Activated T-cell treated with anti-CD3 and anti-CD28 coated beads for 48 hours (primary cell): Measurements from ENCODE around the gene LY6G5B.

Experiments used
- DNase-seq: peaks from one replicate; pipeline ENCODE4 v3.0.0-alpha.2; 2020; ENCODE audit warnings: low read depth

The LY6G5B gene

DNA sequence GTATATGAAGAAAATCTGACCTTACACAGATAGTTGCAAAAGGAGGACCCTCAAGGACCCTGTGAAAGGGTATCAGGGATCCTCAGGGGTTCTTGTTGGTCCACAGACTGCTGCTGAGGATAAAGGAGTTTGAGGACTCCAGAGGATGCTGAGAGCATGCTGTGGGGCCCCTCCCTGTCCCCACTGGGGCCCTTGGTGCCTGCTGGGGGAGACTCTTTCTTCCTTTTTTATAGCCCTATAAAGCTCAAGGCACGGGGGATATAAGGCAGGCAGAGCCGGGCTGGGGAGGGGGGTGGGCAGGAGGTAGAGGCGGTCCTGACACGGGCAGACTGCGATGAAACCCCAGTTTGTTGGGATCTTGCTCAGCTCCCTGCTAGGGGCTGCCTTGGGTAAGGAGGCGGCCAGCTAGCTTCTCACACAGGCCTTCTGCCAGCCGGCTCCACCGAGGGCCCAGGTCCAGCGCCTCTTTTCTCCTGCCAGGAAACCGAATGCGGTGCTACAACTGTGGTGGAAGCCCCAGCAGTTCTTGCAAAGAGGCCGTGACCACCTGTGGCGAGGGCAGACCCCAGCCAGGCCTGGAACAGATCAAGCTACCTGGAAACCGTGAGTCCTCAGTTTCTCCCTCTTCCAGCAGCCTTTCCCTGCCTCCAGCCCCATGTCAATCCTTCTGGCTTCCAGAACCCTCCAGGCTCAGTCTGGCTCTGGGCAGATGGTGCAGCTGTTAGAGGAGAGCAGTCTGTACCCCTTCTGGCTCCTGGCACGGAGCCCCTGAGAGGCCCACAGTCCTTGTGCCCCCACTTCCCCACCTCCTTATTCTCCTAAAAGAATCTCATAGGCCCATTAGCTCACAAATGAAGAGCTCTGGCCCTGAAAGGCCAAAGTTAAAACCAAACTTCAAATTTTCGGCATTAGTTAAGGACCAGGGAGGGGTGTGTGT lies 45.5 kb downstream of the LY6G5B start, which contains the start of gene LY6G6D:
LY6G6D (plus strand) TSS at position 327 of the 937 bp plus-strand sequence; CDS start at position 335, 8 bp downstream.
- DNase-seq = no peak

DNA sequence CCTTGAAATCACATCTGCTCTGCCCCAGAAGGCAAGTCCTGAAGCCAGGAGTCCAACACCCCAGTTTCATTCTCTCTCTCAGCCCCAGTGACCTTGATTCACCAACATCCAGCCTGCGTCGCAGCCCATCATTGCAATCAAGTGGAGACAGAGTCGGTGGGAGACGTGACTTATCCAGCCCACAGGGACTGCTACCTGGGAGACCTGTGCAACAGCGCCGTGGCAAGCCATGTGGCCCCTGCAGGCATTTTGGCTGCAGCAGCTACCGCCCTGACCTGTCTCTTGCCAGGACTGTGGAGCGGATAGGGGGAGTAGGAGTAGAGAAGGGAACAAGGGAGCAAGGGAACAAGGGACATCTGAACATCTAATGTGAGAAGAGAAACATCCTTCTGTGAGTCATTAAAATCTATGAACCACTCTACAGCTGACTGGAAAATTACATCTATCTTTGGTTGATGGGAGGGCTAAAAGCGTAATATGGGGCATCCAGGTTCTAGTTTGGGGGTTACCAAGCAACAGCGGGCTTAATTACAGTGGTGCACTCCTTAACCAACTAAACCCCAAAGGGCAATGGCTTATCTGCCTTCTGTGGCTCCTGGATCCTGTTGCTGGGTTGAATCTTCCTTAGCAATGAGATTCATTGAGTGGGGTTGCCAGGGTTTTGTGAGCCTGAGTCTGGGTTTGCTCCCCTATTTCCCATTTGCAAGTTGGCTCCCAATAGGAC lies 47.9 kb downstream of the LY6G5B start:
- no peak for DNase-seq

DNA sequence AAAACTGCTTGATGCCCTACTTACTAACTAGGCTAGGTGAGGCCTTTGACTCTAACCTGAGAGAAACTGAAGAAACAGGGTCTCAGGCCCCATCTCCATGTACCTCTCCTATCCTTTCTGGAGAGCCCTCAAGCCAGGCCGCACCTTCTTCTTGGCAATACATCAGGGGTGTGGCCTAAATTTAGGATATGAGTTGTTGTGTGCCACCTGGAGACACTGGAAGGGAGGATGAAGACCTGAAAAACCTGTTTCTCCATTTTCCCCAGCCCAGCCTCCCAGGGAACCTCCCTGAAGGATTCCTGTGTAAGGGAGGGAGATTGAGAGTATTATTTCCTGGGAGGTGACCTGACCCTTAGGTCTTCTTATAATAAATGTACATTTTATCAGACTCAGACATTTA lies 48.5 kb downstream of the LY6G5B start:
- no peak for DNase-seq

DNA sequence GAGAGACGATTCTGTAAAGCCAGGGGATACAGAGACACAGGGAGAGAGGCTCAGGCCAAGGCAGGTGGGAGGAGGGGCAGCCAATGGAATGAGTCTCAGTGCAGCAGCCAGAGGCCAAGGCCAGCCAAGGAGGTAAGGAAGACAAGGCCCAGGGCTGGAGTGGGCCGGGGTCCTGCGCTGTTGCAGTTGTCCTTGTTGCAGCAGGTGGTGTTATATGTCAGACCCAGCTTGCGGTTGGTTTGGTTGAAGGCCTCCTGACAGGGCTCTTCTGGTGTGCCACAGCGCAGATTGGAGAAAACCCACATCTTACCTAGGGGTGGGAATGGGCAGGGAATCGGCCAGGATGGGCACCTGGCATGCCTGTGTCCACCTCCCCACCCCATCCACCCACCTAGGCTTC lies 49.2 kb downstream of the LY6G5B start:
- DNase-seq = no peak

DNA sequence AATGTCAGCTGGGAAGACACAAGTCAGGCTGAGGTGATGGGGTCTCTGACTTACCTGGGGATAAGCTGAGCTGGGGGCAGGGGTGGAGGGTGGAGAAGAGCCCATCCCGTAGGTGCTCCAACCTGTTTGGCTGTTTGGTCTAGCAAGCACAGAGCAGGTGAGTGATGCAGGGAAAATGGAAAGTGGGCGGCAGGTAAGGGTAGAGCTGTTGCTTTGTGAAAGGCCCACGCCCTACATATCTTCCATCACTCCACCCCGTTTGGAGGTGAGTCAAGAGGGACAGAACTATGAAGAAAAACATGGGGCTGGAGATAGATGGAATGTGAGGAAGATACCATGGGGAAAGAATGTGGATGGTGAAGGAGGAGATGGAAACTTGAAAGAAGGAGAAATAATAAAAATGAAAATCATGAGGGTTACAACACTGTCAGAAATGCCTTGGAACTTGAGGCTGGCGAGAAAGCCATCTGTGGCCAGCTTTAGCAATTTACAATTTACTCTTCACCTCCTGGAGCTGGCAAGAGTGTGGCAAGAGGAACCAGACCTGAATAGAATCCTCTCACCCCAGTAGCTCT lies 50.5 kb downstream of the LY6G5B start:
- no peak for DNase-seq

DNA sequence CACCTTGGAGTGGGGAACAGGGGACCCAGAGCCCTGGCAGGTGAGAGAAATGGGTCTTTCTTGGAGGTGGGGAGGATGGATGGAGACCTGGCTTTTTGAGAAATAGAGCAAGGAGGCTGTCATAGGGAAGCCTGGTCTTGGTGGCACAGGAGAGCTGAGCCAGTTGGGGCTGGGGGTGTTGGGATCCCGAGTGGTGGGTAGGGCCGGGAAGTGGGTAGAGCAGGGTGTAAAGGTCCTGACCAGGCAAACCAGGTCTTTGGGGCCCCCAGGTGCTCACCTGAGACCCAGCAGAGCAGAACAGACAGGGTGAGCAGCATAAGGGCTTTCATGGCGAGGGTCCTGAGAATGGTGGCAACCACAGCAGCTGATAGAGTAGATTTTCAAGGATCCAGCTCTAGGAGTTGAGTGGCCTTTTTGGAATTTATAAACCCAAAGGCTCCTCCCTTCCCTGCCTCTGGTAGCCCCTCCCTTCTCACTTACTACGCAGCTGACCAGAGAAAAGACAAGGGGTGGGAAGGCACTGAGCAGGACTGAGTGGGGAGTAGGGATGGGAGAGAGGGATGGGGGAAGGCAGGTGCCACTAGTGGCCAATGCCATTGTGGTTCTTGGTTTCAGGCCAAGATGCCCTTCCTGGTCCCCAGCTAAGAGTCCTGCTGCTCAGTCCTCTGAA lies 51.7 kb downstream of the LY6G5B start, which contains the start of gene LY6G6C:
LY6G6C (minus strand) TSS at position 396 of the 670 bp plus-strand sequence; CDS start at position 329, 67 bp downstream.
- no peak for DNase-seq

DNA sequence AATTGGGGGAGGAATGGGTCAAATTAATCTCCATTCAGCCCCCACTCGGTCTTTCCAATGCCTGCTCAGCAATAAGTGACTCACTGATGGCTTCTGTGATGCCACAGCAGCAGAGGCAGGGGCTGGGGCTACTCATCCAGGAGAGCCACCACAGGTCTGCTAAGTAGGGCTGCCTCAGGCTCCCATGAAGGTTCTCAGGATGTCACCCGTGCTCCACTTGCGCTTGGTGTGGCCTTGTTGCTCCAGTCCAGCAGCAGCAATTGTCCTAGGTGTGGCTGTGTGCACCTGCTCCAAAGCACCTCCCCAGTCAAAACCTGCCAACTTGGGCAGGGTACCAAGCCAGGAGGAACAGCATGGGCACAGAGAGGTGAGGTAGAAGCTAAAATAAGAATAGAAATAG lies 52.4 kb downstream of the LY6G5B start:
- no peak for DNase-seq
